Testis (tissue), 3 donors: Measurements from ENCODE around the gene SMAD7. TPM values are rescaled to one million over a fixed set of nuclear protein-coding genes. Genes with fewer than 3 reads are reported as not detected.

ENCODE experiments used
- DNase-seq: peaks from one replicate; pipeline ENCODE4 v3.0.0-alpha.2; 2019
- H3K27ac ChIP-seq, 2 donors: fragments of 200-600 bp; sonication (generic); one replicate each; pipeline ENCODE4 v1.5.1; 2019
- H3K27me3 ChIP-seq: fragments of 200-600 bp; sonication (generic); one replicate; pipeline ENCODE4 v1.5.1; 2019
- H3K36me3 ChIP-seq: fragments of 200-600 bp; sonication (generic); one replicate; pipeline ENCODE4 v1.5.1; 2017; ENCODE audit warnings: low read depth; ENCODE audit errors: missing control alignments
- H3K4me1 ChIP-seq: fragments of 200-600 bp; sonication (generic); one replicate; pipeline ENCODE4 v1.5.1; 2019
- H3K4me3 ChIP-seq, 2 donors: fragments of 200-600 bp; sonication (generic); one replicate each; pipeline ENCODE4 v1.5.1; 2017 to 2019
- H3K9me3 ChIP-seq: fragments of 200-600 bp; sonication (generic); one replicate; pipeline ENCODE4 v1.5.1; 2017
- CTCF ChIP-seq, 3 experiments: fragments of 450-650 bp in 2 of 3; fragments of 200-600 bp in 1 of 3; sonication (generic) in 1 of 3; IDR thresholded peaks; one replicate each; pipeline ENCODE4 v1.5.1; 2016 to 2019; ENCODE audit warnings: antibody characterized with exemption in 3 of 3, mild to moderate bottlenecking in 2 of 3, moderate library complexity in 1 of 3
- POLR2A ChIP-seq: fragments of 450-650 bp; IDR thresholded peaks from one replicate; pipeline ENCODE4 v1.6.1; 2017; ENCODE audit warnings: antibody characterized with exemption, mild to moderate bottlenecking, moderate library complexity
- WGBS, 2 donors: methylation state at CpG; one replicate each; pipeline ENCODE4 v1.1.5; 2018; 5-methylcytosine and 5-hydroxymethylcytosine counted together
- intact Hi-C: fragments of 100-400 bp; cut with DNase I; formaldehyde crosslinking; loops from one replicate; pipeline ENCODE4 v1.15.1; 2023; ENCODE audit warnings: low total_unique reads
- polyA plus RNA-seq: library from polyadenylated mRNA; stranded (reverse); fragments of 350-450 nt; fragmentation: Illumina TruSeq; extraction: RNeasy Lipid Tissue Mini Kit (QIAGEN cat#74804); gene quantifications from one replicate; pipeline ENCODE4 v1.2.3, GENCODE V29; 2014; ENCODE audit warnings: low read depth, low replicate concordance; ENCODE audit not compliant: insufficient read depth
- total RNA-seq, 2 donors: library from RNA; depleted of rRNA; stranded (reverse); fragments of >200 nt; gene quantifications; one replicate each; pipeline ENCODE4 v1.2.3, GENCODE V29; 2016

SMAD7 gene
- total and polyA plus RNA-seq, 3 donors from 2014 or later, result 7.5 to 14.6 (median 9.8) TPM

- intact Hi-C loops, result no loop called here
- DNase-seq, result peak; percentile 55
- H3K4me1 ChIP-seq, result peaks cover 43% of the 10 kb centered on the region
Measured at GRCh38 chr18:48922801-48923730, 27.7 kb downstream of the SMAD7 start.

GRCh38 chr18:48922226-48922800 lies 28.5 kb downstream of the SMAD7 start:
- 60 to 63% methylated on average over 7 of the region's 7 CpGs for WGBS, 2 donors
- Histone ChIP-seq H3K4me3 (no peak overlapping the region), H3K4me1 (peaks cover 36% of the 10 kb centered on the region), H3K27me3 (no peaks in the 10 kb centered on the region), H3K27ac (peak overlapping the region; percentile 26 to 64), H3K36me3 (no peaks in the 10 kb centered on the region), H3K9me3 (no peaks in the 10 kb centered on the region)
- intact Hi-C loops, result no loop called here
- no peak for DNase-seq
- TF ChIP-seq CTCF (IDR thresholded peaks at IDR 0.05) (no peak), POLR2A (no peak)

More at GRCh38 chr18:48922801-48923730, 27.7 kb downstream of the SMAD7 start:
- Histone ChIP-seq H3K27me3 (no peaks in the 10 kb centered on the region), H3K36me3 (no peaks in the 10 kb centered on the region), H3K9me3 (no peaks in the 10 kb centered on the region), H3K27ac (peak overlapping the region; percentile 26 to 64), H3K4me3 (no peak overlapping the region)
- TF ChIP-seq CTCF (IDR thresholded peaks at IDR 0.05), result no peak
- no peak for TF ChIP-seq POLR2A
- WGBS, 2 donors, result 44 to 49% methylated on average over 13 to 21 of the region's 21 CpGs

- intact Hi-C loops, result no loop called here
- Histone ChIP-seq H3K4me1 (peaks cover 34% of the 10 kb centered on the region), H3K9me3 (no peaks in the 10 kb centered on the region), H3K27me3 (no peaks in the 10 kb centered on the region), H3K36me3 (no peaks in the 10 kb centered on the region), H3K4me3 (no peak overlapping the region), H3K27ac (no peak overlapping the region)
- 81 to 88% methylated on average over 34 of the region's 34 CpGs for WGBS, 2 donors
- TF ChIP-seq CTCF (IDR thresholded peaks at IDR 0.05) (no peak), POLR2A (no peak)
- no peak for DNase-seq
Measured at GRCh38 chr18:48921305-48922225, 29.2 kb downstream of the SMAD7 start.

- Histone ChIP-seq H3K4me3 (no peak overlapping the region), H3K27ac (no peak overlapping the region), H3K36me3 (no peaks in the 10 kb centered on the region), H3K9me3 (no peaks in the 10 kb centered on the region), H3K27me3 (no peaks in the 10 kb centered on the region), H3K4me1 (peaks cover 32% of the 10 kb centered on the region)
- WGBS, 2 donors, result 79 to 81% methylated on average over 14 to 16 of the region's 16 CpGs
- DNase-seq, result no peak
- TF ChIP-seq CTCF (IDR thresholded peaks at IDR 0.05), result no peak
- TF ChIP-seq POLR2A, result no peak
- intact Hi-C loops, result no loop called here
Measured at GRCh38 chr18:48920408-48921038, 30.2 kb downstream of the SMAD7 start.
